Endometrial microvascular endothelial cells (primary cell): ENCODE measurements around the gene GPATCH8. TPM values are rescaled to one million over a fixed set of nuclear protein-coding genes. Genes with fewer than 3 reads are reported as not detected.
"Not testable (repeated sequence)": the region's sequence is repeated elsewhere in the genome, so short reads cannot be mapped to it uniquely, and the experiment has no call there.

Source experiments
- in situ Hi-C: cut with HindIII; loops from 2 replicates; pipeline ENCODE4 v1.10.0; 2017; ENCODE audit warnings: low sequenced_read_pairs, low pct_unique_long_range_greater_than_20kb; ENCODE audit errors: inconsistent ontology term
- total RNA-seq: library from RNA; depleted of rRNA; stranded (reverse); fragments of >200 nt; gene quantifications from one replicate; pipeline ENCODE4 v1.2.3, GENCODE V29; 2015; ENCODE audit errors: inconsistent ontology term

The GPATCH8 gene
- total RNA-seq: 14.2 TPM

GRCh38 chr17:44503147-44504029 is at the start of gene GPATCH8:
TSS of gene GPATCH8 (minus strand) at chr17:44503406. CDS start at chr17:44503370, 36 bp downstream.
- in situ Hi-C loops: no loop called here

DNA sequence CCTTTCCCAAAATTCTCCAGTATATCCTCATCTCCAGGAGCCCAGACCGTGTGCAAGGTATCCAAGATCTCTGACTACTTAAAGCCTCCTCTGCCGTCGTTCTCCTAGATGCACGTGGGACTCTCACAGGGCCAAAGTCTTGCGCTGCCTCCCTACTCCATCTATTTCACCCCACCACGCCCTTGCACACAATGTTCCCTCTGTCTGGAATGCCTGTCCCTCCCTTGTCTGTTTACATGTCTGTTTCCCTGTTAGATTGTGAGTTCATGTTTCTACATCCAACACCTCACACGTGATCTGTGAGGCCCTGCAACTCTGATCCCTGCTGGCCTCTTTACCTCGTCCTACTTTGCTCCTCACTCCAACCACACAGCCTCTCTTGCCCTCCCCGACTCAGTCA is 49.2 kb upstream of the GPATCH8 start:
- in situ Hi-C loops: no loop called here

GRCh38 chr17:44549686-44550085 is 46.5 kb upstream of the GPATCH8 start:
- in situ Hi-C loops: no loop called here

DNA sequence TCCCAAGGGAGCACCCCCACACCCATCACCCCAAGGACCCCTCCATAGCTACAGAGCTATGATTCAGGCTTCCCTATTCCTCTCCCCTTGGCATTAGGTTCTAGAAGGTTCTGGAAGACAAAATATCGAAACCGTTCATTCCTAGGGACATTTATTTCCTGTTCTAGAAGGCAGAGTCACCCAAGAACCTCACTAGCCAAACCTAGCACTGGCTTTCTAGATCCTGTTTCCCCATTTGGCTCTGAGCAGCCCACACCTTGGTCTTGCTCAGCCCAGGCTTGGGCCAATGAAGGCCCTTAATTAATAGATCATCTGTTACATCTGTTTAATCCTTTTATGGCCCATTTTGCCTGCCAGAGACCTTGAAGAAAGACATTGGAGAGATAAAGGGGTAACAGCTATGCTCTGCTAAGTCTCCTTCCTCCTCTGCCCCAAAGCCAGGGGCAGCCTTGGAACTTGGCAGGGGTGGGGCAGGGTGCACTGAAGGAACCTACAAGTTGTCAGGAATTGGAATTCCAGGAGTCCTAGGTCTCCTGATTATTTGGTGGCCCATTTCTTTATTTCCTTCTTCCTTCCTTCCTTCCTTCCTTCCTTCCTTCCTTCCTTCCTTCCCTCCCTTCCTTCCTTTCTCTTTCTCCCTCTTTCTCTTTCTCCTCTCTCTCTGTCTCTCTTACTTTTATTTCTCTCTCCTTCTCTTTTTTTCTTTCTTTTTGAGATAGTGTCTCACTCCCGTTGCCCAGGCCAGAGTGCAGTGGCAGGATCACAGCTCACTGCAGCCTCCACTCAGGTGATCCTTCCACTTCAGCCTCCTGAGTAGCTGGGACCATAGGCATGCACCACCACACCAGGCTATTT is 45.4 kb upstream of the GPATCH8 start:
- in situ Hi-C loops: no loop called here

DNA sequence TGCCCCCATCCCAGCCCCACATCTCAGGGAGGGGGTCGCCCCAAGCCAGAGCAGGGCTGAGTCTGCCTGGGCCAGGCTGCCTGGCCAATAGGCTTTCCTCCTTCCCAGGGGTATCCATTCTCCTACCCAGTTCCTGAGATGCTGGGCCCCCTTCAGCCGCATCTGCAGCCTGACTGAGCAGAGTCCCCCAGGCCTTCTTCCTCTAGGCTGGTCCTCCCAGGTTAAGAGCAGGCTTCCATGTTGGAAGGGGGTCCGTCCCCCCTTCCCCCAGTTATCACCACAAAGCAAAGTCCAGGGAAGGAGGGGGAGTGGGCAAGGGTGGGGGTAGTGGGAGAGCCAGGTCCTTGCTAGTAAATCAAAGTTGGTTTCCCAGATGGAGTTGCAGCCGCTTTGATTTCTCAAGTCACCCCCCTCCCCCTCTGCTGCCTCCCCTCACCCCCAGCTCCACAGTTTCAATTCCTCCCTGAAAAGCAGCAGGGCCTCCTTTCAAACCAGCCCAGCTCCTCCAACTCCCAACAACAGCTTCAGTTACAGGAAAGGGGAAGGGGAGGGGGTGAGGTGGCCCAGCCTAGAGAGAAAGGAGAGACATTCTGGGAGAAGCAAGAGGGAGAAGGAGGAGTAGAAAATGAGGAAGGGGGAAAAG is 44.5 kb upstream of the GPATCH8 start:
- in situ Hi-C loops: no loop called here

GRCh38 chr17:44546671-44547606 is 43.7 kb upstream of the GPATCH8 start:
- in situ Hi-C loops: no loop called here

DNA sequence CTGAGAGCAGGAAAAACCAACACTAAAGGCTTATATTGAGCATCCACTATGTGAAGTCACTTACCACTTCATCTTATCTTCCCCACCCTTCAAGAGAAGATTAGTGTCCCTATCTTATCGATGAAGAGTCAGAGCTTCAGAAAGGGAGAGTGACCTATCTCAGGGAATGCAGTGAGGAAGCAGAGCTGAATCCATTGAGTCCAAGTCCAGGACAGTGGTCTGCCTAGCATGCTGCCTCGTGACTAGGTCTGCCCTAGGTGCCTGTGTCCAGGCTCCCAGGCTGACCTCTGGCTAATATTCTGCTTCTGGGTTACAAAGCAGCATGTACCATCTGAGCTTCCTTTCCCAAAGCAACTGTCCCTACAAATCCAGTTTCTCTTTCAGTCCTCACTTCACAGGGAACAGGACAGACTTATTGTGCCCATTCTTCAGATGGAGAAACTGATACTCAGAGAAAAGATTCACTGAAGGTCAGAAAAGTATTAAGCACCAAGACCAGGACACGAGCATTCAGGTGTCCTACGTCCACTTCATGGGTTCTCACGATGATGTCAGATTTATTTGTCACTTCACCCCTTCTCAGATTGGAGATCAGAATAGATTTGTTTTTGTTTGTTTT is 40.8 kb upstream of the GPATCH8 start:
- in situ Hi-C loops: no loop called here

GRCh38 chr17:44543213-44543904 is 40.2 kb upstream of the GPATCH8 start:
- in situ Hi-C loops: no loop called here

DNA sequence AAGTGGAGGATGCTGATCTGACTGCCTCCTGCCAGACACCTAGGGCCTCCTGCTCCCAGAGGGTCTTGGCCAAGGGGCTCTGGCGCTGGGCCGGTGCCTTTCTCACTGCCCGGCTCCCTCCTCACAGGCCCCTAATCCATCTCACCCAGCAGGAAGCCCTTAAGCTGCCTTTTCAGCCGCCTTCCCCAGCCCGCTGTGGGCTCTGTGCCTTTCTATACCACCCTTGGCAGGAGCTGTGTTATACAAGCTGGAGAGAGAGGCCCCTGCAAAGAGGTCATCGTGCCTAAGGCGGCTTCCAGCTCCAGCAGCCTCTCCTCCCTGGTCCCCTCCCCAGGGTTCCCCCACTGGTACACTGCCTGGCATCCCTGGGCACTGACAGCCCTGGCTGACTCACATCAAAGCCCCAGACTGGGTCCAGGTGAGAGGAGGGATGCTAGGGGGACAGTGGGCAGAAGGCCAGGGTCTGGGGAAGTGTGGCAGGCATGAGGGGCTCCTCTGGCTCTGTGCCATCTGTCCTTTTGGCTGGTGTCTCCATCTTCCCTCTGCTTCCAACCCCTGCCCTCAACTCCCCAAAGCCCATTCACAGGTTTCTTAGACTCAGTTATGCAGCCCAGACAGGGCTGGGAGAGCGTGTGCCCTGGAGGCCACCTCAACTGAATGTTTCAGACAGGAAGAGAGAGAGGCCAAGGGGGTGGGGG is 38.8 kb upstream of the GPATCH8 start:
- in situ Hi-C loops: no loop called here

GRCh38 chr17:44540246-44541084 is 37.3 kb upstream of the GPATCH8 start:
- in situ Hi-C loops: no loop called here

- in situ Hi-C loops: no loop called here
Observed at GRCh38 chr17:44539673-44540072, 36.5 kb upstream of the GPATCH8 start.

DNA sequence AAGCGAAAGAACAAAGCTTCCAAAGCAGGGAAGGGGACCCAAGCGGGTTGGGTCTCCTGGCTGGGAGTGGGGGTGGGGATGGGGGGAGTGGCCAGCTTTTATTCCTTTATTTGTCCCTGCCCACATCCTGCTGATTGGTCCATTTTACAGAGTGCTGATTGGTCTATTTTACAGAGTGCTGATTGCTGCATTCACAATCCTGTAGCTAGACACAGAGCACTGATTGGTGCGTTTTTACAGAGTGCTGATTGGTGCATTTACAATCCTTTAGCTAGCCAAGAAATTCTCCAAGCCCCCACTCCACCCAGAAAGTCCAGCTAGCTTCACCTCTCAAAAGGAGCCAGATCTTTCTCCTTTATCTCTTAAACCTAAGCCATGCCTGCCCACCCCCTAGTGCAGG is 34.7 kb upstream of the GPATCH8 start:
- in situ Hi-C loops: not testable (repeated sequence)

DNA sequence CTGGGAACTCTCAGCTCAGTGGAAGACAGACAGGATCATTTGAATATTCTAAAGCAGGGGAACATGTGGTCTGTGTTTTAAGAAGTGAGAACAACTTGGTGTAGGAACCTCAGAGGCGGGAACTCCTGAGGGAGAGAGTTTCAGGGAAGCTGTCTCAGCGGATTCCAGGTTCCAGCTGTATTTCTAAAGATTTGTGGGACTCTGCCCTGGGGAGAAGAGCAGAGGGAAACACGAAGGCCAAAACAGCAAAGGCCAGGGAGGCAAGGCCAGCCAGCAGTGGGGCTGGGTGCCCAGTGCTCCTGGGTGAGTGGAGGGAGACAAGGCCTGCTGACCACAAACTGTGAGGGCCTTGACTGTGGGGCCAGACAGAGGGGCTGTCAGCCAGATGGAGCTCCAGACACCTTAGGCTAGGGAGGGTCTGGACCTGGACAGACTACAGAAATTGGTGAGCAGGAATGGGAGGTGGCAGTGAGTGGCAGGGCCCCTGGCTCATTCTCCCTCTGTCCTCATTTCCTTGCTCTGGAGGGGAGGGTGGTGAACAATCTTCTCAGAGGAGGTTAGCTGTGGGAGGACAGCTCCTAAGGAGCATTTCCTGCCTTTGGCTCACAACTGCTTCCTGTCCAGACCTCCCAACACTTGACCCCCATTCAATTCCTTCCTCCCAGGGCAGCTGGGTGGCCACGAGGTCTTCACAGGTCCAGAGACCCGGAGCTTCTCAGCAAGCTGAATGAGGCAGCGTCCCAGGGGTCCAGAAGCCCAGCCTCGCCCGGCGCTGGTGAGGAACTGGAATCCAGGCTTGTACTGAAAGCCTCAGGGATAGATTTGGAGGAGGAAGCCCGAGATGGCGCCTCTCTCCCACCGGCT is 33.1 kb upstream of the GPATCH8 start:
- in situ Hi-C loops: no loop called here

DNA sequence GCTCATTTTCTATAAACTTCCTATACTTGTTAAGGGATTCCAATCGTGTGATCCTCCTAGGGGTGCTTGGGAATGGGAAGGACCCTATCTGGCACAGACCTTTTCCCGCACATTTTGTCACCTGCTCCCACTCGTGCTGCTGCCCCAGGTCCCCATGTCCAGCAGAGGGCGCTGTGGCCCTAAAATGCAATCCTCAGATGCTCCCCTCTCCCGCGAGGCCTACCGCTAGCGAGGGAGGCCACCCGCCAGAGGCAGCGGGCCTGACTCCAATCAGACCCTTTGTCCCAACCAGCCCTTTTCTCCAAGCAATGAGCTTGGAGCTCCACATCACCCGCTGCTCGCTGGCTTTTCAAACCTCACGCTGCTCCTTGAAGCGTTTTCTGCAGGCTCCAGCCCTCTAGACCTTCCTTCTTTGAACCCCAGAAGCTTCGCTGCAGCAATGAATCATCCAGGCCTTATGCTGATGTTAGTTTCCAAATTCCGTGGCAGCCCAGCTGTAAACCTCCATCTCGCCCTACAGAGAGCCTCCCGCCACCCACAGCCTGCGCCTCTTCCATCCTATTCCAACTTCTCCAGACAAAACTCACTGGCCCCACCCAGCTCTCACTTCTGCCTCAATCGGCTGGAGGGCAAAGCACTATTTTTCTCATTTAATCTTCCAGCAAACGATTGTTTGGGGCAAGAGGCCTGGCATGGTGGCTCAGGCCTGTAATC is 30.5 kb upstream of the GPATCH8 start:
- in situ Hi-C loops: no loop called here
